Naive thymus-derived CD4-positive, alpha-beta T cell (primary cell): ENCODE data around the gene RIOK2. TPM values are rescaled to one million over a fixed set of nuclear protein-coding genes. Genes with fewer than 3 reads are reported as not detected.

Source experiments
- polyA plus RNA-seq, 2 donors: library from polyadenylated mRNA; unstranded; fragments of 300-500 nt; fragmentation: Illumina TruSeq; gene quantifications; one replicate each; pipeline ENCODE4 v1.2.3, GENCODE V29; 2021
- total RNA-seq, 6 experiments: library from RNA in 5 of 6; stranded (reverse) in 5 of 6; gene quantifications; 1 replicate in 5 of 6; 2 replicates in 1 of 6; pipeline ENCODE4 v1.2.3 and lab custom pipeline; 2021 to 2026

The RIOK2 gene
- total and polyA plus RNA-seq, 7 experiments from 2014 or later: 18.8 to 36.0 (median 28.2) TPM

Other genes starting within 250 kb of the RIOK2 start
- 100 to 1,000 TPM in 1 of 5 experiments, 10 to 100 TPM in 4; 82.4 to 109 (median 88.8) TPM for gene LNPEP, start 247.2 kb downstream of the RIOK2 start, total RNA-seq
- gene LNPEP, start 247.2 kb downstream of the RIOK2 start, polyA plus RNA-seq: 10 to 100 TPM; 53.2 to 54.5 TPM
- gene LIX1, start 40.6 kb downstream of the RIOK2 start, total RNA-seq: not detected
- not detected for gene LIX1, start 40.6 kb downstream of the RIOK2 start, polyA plus RNA-seq